Measurements from ENCODE around the gene SNX2.
"Not testable (repeated sequence)": the region's sequence is repeated elsewhere in the genome, so short reads cannot be mapped to it uniquely, and the experiment has no call there.

SNX2 gene

DNA sequence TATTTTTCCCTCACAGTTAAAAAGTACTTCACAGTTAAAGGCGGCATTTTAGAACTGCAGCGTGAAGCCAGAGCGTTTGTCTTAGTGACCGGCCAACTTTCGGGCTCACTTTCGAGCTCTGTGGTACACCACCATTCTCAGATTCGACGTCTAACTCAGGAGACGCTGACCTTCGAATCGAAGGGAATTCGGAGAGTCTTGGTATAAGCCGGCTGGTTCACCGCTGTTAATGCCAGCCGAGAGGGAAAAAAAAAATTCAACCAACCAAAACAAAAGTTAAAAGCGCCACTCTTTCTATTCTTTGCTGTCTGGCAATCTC lies 70.0 kb downstream of the SNX2 start:
- no peak for DNase-seq

DNA sequence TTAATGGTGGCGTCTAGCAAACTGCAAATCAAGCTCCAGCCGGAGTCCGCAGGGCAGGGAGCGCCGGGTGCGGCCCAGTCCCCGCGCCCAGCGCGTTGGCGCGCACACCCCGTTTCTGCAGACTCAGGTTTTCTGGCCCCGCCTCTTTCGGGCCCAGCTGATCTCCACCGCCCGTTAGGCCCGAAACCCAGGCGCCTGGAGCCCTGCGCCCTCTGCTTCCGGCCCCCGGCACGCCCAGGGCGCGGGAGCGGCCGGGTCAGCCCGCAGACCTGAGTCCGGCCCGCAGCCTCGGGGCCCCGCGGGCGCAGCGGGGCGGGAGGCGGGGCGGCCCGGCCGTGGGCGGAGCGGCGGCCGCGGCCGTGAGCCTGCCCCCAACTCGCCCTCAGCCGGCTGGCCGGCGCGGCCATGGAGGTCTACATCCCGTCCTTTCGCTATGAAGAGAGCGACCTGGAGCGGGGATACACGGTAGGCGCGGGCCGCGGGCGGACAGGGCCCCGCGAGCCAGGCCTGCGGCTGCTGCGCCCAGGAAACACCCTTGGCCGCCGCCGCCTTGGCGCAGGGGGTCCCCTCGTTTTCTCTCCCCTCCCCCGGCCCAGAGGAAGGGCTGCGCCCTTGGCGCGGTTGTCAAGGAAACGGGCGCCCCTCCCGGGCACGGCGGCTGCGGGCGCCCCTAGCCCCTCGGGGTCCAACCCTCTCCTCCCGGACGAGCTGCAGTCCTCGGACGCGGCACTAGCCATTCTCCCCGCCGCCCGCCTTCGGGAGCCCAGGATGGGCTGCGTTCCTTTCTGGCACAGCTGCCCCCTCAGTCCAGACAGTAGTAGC lies 70.6 kb downstream of the SNX2 start, which contains the start of gene SNX24:
Gene SNX24 (plus strand): TSS at position 385 of the 822 bp plus-strand sequence. CDS start 21 bp downstream, at position 406.
- peak; percentile 65 for DNase-seq

DNA sequence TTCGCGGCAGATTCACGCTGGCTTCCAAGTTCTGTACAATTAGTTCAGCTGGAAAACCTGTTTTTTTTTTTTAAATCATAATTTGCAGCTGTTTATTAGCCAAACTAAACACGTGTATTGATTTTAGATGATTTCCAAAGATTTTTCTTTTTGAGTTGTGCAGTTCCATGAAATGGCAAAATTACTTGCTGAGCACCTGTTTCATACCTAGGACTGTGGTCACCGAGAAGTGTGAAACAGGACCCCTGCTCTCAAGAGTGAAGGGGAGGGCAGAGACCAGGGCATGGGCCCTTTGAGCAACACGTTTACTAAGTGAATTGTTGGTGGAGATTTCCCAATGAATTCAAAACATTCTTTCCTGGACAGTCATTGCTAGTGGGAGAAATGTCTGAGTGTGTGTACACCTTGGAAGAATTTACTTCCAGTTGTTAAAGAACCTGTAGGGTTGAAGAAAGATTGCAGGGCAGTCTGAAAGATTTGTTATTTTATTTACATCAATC lies 71.2 kb downstream of the SNX2 start:
- DNase-seq: peak; percentile 72

DNA sequence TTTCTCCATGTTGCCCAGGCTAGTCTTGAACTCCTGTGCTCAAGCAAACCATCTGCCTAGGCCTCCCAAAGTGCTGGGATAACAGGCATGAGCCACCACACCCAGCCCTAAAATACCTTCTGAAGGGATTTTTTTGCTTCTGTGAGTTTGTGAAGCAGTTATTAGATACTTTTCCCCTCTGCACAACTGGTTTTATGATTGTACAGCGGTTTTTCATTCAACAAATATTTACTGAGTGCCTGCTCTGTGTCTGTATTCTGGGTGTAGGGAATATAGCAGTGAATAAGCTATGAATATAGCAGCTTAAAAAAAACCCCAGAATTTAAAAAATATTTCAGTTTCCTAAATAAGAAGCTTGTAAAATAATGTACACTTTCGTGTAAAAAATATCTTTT lies 72.8 kb downstream of the SNX2 start:
- no peak for DNase-seq

DNA sequence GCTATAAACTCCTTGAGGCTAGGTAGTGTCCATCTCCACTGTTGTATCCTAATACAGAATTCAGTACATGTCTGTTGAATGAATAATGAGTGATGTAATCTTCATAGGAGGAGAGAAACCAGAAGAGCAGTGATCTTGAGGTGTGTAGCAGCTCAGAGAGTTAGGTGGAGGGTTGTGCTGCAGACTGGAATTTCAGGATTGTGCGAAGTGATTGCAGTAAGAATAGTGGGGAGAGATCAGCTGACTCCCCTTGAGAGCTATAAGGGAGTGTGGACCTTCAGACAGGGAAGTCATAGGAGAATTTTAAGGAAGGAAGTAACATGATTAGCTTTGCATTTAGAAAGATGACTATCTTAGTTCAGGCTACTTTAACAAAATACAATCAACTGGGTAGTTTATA lies 74.9 kb downstream of the SNX2 start:
- DNase-seq: peak; percentile 61

DNA sequence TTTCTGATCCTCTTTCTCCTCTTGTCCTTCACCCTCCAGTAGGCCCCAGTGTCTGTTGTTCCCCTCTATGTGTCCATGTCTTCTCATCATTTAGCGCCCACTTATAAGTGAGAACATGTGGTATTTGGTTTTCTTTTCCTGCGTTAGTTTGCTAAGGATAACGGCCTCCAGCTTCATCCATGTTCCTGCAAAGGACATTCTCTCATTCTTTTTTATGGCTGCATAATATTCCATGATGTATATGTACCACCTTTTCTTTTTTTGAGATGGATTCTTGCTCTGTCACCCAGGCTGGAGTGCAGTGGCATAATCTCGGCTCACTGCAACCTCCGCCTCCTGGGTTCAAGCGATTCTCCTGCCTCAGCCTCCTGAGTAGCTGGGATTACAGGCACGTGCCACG lies 82.7 kb downstream of the SNX2 start:
- DNase-seq: not testable (repeated sequence)

DNA sequence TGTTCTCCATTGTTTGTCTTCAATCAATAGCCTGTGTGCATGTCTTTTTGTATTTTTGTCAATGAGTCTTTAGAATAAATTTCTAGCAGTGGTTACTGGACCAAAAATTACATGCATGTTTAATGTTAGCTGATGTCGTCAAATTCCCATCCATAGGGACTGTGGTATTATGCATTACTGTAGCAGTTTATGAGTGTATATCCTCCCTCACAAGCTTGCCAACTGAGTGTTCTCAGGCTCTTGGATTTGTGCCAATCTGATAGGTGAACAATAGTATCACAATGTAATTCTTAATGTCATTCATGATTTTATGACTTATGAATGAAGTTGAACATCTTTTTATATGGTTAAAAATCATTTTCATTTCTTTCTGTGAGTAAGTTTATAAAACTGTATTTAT lies 83.6 kb downstream of the SNX2 start:
- DNase-seq: peak; percentile 32

DNA sequence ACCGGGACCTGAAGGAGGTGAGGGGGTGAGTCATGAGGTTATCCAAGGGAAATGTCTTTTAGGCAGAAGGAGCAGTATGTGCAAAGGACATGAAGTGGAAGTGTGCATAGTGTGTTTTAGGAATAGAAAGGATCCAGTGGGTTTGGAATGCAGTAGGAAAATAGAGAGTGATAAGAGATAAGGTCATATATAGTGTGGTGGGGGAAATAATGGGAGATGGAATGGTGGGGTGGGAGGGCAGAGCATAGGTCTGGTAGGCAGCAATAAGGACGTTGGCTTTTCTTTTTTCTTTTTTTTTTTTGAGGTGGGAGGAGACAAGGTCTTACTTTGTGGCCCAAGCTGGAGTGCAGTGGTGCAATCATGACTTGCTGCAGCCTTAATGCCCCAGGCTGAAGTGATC lies 88.4 kb downstream of the SNX2 start:
- no peak for DNase-seq

DNA sequence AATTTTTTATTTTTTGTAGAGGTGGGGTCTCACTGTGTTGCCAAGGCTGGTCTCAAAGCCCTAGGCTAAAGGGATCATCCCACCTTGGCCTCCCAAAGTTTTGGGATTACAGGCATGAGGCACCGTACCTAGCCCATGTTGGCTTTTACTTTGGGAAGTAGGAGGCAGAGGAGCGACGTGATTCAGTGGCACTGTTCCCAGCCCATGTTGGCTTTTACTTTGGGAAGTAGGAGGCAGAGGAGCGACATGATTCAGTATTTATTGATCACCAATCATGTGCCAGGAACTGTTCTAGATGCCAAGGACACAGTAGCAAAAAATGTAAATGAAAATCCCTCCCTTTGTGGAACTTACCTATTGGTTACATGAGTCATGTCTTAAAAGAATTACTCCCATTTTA lies 88.8 kb downstream of the SNX2 start:
- DNase-seq: no peak

DNA sequence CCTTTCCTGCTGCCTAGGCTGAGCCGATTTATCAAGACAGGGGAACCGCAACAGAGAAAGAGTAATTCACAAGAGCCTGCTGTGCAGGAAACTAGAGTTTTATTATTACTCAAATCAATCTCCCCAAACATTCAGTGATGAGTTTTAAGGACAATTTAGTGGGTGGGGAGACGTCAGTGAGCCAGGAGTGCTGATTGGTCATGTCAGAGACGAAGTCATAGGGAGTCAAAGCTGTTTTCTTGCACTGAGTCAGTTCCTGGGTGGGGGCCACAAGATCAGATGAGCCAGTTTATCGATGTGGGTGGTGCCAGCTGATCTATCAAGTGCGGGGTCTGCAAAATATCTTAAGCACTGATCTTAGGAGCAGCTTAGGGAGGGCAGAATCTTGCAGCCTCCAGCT lies 89.5 kb downstream of the SNX2 start:
- DNase-seq: no peak

DNA sequence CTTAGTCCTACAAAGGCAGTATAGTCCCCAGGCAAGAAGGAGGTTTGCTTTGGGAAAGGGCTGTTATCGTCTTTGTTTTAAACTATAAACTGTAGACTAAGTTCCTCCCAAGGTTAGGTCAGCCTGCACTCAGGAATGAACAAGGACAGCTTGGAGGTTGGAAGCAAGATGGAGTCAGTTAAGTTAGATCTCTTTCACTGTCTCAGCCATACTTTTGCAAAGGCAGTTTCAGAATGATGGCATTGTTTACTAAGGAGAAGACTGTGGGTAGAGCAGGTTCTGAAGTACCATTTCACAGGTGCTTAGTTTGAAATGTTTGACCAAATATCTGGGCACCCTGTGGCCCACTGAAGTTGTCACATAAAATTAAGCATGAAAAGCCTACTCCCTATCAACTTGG lies 90.0 kb downstream of the SNX2 start:
- no peak for DNase-seq

DNA sequence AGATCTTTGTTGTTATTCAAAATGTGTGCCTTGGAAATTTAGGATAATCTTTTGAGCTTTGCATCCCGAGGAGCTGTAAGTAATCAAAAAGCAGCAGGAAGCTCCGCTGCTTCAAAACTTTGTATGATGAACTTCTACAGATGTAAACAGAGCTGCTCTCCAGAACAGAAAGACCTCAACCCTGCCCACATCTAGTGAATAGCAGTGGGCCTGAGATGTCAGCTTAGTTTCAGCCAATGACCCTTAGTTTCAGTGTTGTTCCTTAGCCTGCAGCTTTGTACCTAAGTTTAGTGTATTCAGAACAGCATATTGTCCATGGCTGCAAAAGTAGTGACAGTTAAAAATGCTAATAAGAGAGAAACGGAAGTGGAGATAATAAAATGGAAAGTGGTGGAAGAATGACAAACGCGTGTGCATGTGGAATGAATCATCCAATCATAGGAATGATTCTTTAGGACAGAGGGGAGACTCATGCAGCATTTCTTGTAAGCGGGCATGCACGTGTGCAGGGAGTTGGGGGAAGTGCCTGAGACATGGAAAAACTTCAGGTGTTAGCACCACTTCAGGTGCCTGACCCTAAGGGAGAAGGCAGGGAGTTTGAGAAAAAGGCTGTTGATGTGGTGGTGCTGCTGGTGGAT lies 95.5 kb downstream of the SNX2 start:
- DNase-seq: peak; percentile 73

DNA sequence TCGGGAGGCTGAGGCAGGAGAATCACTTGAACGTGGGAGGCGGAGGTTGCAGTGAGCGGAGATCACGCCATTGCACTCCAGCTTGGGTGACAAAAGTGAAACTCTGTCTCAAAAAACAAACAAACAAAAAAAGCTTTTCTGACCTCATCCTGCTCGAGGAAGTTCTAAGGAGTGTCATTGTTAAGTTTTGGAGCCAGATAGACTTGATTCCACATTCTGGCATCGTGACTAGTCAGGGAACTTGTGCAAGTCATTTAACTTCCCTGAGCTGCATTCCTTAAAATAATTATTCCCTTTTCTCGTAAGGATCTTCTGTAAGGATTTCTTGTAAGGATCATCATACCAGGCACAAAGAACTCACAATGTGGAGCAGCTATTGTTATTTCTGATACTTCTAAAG lies 96.8 kb downstream of the SNX2 start:
- DNase-seq: peak; percentile 23

DNA sequence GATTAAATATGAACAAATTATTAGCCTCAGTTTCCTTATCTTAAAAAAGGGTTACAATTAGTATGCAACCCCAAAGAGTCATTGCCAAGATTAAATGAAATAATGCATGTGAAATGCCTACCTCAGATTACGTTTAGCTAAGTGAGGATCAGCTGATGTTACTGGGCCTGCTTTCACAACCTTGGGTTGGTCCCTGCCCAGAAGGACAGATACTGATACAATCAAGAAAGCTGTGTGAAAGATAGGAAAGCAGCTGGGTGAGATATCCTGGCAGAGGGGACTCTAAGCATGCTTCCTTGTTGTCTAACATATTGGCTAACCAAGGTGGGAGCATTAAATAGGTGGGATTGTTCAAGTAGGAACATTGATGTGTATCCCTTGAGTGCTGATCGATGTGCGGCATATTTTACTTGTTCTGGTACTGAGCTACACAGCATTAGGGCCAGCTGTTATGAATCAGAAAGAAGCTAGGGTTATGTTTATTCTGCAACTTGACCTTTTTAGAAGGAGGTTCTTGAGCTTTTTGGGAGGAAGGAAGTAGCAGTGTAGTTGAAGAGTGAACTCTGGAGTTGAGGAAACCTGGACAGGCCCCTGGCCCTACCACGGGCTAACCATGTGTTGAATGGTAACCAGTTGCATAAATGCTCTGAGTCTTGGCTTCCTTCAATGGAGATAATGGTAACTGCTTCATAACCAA lies 99.4 kb downstream of the SNX2 start:
- DNase-seq: no peak

DNA sequence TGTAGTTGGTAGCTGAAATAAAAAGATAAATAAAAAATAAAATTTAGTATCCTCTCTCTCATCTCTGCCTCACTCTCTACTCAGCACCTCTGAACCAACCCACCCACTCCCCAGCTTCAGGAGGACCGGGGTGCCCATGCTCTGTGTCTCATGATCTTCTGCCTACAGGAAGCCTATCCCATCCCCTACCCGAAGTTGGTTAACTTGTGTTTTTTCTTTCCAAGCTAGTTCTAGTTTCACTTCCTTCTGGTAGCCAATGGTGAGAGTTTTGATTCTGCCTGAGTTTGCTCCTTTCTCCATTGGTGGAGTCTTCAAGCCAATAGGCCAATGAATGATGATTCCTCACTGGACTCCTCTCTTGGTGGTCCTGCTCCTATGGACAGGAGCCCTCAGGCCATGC lies 102.6 kb downstream of the SNX2 start:
- no peak for DNase-seq

DNA sequence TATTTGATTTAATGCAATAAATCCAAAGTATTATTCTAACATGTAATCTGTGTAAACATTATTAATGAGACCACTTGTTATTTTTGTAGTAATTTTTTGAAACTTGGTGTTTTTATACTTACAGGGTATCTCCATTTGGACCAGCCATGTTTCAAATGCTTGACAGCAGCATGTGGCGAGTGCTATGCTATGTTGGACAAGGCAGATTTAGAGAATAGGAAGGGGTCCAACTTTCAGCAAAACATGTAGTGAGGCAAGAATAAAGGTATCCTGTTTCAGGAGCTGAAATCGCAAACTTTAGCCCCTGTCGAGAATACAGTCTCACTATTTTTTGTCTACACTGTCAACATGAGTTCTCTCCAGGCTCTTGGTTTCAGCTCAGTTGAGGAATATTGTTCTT lies 104.2 kb downstream of the SNX2 start:
- no peak for DNase-seq
